ENCODE data around the gene NUP210. TPM values are rescaled to one million over a fixed set of nuclear protein-coding genes. Genes with fewer than 3 reads are reported as not detected.

The NUP210 gene
- total RNA-seq, 1 donor: 0.45 TPM

DNA sequence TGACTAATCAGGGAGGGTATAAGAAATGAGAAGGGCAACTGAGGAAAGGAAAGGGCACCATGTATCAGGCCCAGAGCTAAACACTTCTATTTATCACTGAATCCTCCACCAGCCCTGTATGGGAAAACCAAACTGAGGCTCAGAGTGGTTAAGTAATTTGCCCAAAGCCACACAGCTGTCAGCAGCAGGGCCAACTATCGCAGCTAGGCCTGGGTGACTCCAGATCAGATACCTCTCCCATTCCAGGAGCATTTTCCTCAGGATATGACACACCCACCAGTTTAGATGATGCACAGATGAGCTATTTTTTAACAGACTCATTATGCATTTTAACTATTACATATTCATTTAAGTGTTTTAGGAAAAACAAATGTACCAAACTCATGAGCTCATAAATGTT, 14.5 kb downstream of the NUP210 start:
- H3K4me3 ChIP-seq (ENCODE audit: low read depth, low read length): no peak overlapping the region
- TF ChIP-seq, protein P1, sequence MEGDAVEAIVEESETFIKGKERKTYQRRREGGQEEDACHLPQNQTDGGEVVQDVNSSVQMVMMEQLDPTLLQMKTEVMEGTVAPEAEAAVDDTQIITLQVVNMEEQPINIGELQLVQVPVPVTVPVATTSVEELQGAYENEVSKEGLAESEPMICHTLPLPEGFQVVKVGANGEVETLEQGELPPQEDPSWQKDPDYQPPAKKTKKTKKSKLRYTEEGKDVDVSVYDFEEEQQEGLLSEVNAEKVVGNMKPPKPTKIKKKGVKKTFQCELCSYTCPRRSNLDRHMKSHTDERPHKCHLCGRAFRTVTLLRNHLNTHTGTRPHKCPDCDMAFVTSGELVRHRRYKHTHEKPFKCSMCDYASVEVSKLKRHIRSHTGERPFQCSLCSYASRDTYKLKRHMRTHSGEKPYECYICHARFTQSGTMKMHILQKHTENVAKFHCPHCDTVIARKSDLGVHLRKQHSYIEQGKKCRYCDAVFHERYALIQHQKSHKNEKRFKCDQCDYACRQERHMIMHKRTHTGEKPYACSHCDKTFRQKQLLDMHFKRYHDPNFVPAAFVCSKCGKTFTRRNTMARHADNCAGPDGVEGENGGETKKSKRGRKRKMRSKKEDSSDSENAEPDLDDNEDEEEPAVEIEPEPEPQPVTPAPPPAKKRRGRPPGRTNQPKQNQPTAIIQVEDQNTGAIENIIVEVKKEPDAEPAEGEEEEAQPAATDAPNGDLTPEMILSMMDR (IDR thresholded peaks at IDR 0.05; ENCODE audit: insufficient read depth, low read length): no peak
- no peak for DNase-seq (ENCODE audit: low read depth)

DNA sequence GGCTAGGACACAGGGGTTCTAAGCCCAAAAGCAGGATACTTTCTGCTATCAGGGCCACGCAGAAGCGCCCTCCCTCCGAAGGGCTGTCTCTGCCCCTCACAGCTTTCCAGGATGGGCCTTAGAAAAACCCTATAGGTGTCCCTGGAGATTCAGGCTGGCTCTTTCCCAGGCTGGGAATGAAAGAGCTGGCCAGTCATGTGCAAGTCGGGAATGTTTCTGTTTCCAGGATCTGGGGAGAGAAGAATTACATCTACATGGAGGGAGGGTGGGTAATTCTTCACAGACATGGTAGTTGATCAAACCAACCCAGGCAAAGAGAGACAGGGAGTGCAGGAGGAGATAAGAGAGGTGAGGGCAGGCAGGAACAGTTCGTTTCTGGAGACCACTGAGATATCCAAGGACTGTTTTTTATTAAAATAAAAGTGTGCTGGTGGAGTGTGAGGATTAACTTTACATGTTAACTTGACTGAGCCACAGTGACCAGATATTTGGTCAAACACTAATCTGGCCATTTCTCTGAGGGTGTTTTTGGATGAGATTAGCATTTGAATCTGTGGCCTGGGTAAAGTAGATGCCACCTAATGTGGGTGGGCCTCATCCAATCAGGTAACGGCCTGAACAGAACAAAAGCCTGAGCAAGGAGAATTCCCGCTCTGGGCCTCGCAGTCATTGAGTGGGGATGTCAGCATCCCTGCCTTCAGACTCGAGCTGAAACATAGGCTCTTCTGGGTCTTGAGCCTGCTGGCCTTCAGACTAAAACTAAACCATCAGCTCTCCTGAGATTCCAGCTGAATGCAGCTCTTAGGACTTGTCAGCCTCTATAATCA, 15.3 kb downstream of the NUP210 start:
- no peak for DNase-seq (ENCODE audit: low read depth)
- no peak overlapping the region for H3K4me3 ChIP-seq (ENCODE audit: low read depth, low read length)
- TF ChIP-seq, protein P1 (IDR thresholded peaks at IDR 0.05; ENCODE audit: insufficient read depth, low read length): no peak

DNA sequence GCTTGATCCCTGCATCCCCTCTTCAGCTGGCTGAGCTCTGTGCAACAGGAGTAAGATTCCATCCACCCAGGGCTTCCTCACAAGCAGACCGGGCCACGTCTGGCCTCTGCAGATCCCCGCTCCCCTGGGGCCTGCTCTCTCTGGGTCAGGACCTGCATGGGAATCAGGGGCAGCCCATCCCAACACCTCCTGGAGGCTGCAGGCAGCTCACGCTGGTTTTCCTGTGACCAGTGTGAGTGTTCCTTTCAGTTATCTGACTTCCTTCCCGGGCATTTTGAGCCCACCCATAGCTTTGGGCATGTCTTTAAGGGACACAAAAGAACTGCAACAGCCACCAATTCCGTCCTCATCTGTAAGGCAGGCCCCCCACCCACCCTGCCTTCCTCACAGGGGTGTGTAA, 16.3 kb downstream of the NUP210 start:
- no peak overlapping the region for H3K4me3 ChIP-seq (ENCODE audit: low read depth, low read length)
- DNase-seq (ENCODE audit: low read depth): no peak
- TF ChIP-seq, protein P1 (IDR thresholded peaks at IDR 0.05; ENCODE audit: insufficient read depth, low read length): no peak

DNA sequence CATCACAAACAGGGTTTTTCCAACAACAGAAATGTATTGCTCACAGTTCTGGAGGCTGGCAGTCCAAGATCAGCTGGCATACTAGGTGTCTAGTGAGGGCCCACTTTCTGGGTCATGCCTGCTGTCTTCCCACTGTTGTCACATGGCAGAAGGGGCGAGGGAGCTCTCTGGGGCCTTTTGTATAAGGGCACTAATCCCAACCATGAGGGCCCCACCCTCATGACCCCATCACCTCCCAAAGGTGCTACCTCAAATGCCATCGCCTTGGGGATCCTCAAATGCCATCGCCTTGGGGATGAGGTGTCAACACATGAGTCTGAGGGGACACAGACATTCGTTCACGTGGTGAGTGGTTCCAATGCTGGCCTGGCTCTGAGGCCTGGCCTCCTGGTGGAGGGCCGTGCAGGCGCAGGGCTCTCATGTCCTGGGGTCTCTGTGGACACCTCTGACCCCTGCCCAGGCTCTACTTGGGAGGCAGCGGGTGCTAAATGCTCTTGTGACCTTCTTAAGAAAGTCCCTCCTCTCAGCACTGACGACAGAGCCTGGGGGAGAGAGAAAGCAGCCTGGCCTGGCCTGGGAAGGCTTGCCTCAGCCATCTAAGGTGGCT, 16.8 kb downstream of the NUP210 start:
- H3K4me3 ChIP-seq (ENCODE audit: low read depth, low read length): no peak overlapping the region
- DNase-seq (ENCODE audit: low read depth): no peak
- TF ChIP-seq, protein P1 (IDR thresholded peaks at IDR 0.05; ENCODE audit: insufficient read depth, low read length): no peak

DNA sequence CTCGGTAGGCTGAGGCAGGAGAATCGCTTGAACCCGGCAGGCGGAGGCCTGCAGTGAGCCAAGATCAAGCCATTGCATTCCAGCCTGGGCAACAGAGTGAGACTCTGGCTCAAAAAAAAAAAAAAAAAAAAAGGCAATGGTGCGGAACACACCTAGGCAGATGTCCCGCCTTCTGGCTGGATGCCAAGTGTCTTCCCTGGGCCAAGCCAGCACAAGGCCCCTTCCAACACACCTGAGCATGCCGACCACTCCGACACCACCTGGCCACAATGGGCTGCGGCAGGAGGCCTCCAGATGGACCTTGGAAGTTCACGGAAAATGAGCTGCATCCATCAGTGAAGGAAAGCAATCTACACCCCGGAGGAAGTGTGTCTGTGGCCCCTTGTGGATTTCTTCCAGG, 19.0 kb downstream of the NUP210 start:
- DNase-seq (ENCODE audit: low read depth): no peak
- no peak overlapping the region for H3K4me3 ChIP-seq (ENCODE audit: low read depth, low read length)
- TF ChIP-seq, protein P1 (IDR thresholded peaks at IDR 0.05; ENCODE audit: insufficient read depth, low read length): no peak

DNA sequence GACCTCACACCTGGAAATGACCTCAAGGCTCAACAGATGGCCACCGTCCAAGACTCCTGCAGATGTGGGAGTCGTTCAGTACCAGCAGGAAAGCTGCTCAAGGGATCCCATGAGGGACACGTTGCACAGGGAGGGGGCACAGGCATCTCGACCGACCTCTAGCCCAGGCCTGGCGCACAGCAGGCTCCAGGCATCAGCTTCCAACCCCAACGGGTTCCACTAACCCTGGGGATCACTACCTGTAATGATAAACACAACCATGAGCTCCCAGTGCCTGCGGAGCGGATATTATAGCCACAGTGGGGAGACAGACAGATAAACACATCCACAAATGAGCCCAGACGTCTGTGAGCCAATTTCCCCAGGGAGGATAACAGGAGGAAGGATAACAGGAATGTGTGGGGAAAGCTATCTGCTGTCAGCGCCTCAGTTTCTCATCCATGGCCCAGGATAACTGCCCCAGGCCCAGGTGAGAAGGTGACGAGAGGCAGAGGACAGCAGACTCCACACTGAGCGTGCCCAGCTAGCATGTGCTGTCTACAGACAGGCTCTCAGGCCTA, 19.9 kb downstream of the NUP210 start:
- no peak for DNase-seq (ENCODE audit: low read depth)
- TF ChIP-seq, protein P1 (IDR thresholded peaks at IDR 0.05; ENCODE audit: insufficient read depth, low read length): no peak
- H3K4me3 ChIP-seq (ENCODE audit: low read depth, low read length): no peak overlapping the region
